ENCODE results near the gene FOS.

- TF ChIP-seq CTCF (IDR thresholded peaks at IDR 0.05) (no peak), ZFX (IDR thresholded peaks at IDR 0.05; ENCODE audit: borderline replicate concordance) (no peak)
Measured at GRCh38 chr14:75250800-75251199, 27.8 kb upstream of the FOS start.
